HepG2 (cell line): Measurements from ENCODE around the gene FZD7. TPM values are rescaled to one million over a fixed set of nuclear protein-coding genes. Genes with fewer than 3 reads are reported as not detected.

ENCODE experiments used
- DDIT3 ChIP-seq: sonication (generic); formaldehyde crosslinking; IDR thresholded peaks from 2 replicates; pipeline ENCODE4 v1.4.0; 2020; ENCODE audit warnings: mild to moderate bottlenecking, missing genetic modification reagents
- FOXK1 ChIP-seq: sonication (generic); formaldehyde crosslinking; IDR thresholded peaks from 2 replicates; pipeline ENCODE4 v1.4.0; 2020; ENCODE audit warnings: low read depth, missing genetic modification reagents, borderline replicate concordance
- GTF2F1 ChIP-seq: fragments of 150-350 bp; IDR thresholded peaks from 2 replicates; pipeline ENCODE4 v1.6.1; 2014; ENCODE audit warnings: low read length
- HNRNPK ChIP-seq: fragments of 200-400 bp; formaldehyde crosslinking; IDR thresholded peaks from 2 replicates; pipeline ENCODE4 v1.6.1; 2018; ENCODE audit warnings: low read length, low read depth, moderate library complexity, mild to moderate bottlenecking; ENCODE audit not compliant: poor library complexity, severe bottlenecking
- MBNL3 ChIP-seq: fragments of 250-450 bp; sonication (Bioruptor Pico); conservative IDR thresholded peaks from 2 replicates; pipeline ENCODE4 v1.8.0; 2022; ENCODE audit warnings: mild to moderate bottlenecking, inconsistent platforms
- NBN ChIP-seq: fragments of 450-650 bp; conservative IDR thresholded peaks from 2 replicates; pipeline ENCODE4 v1.6.1; 2017
- NFKBIZ ChIP-seq: IDR thresholded peaks from 2 replicates; pipeline ENCODE4 v1.6.1; 2018; ENCODE audit warnings: missing genetic modification reagents, missing compliant biosample characterization
- PHF5A ChIP-seq: IDR thresholded peaks from one replicate; pipeline ENCODE4 v1.6.1; 2018; ENCODE audit warnings: low read depth, missing genetic modification reagents; ENCODE audit not compliant: unreplicated experiment
- PTBP1 ChIP-seq: fragments of 200-400 bp; formaldehyde crosslinking; IDR thresholded peaks from 2 replicates; pipeline ENCODE4 v1.6.1; 2018; ENCODE audit warnings: low read length, low read depth; ENCODE audit not compliant: poor library complexity, severe bottlenecking
- SIN3B ChIP-seq: fragments of 150-350 bp; IDR thresholded peaks from 2 replicates; pipeline ENCODE4 v1.6.1; 2014; ENCODE audit warnings: low read length
- SP5 ChIP-seq: IDR thresholded peaks from 2 replicates; pipeline ENCODE4 v1.6.1; 2016; ENCODE audit warnings: low read depth, borderline replicate concordance
- ZBTB10 ChIP-seq: sonication (generic); formaldehyde crosslinking; IDR thresholded peaks from 2 replicates; pipeline ENCODE4 v1.4.0; 2020; ENCODE audit warnings: missing genetic modification reagents, borderline replicate concordance
- ZBTB38 ChIP-seq: sonication (generic); formaldehyde crosslinking; IDR thresholded peaks from 2 replicates; pipeline ENCODE4 v1.5.1; 2020; ENCODE audit warnings: mild to moderate bottlenecking, missing genetic modification reagents
- ZFYVE20 ChIP-seq: sonication (generic); formaldehyde crosslinking; IDR thresholded peaks from 2 replicates; pipeline ENCODE4 v1.8.0; 2023; ENCODE audit warnings: low read depth, mild to moderate bottlenecking, moderate library complexity, missing genetic modification reagents, borderline replicate concordance
- ZNF253 ChIP-seq: sonication (generic); formaldehyde crosslinking; IDR thresholded peaks from 2 replicates; pipeline ENCODE4 v1.8.0; 2022; ENCODE audit warnings: mild to moderate bottlenecking, missing genetic modification reagents, borderline replicate concordance
- ZNF282 ChIP-seq: fragments of 450-650 bp; IDR thresholded peaks from 2 replicates; pipeline ENCODE4 v1.6.1; 2018; ENCODE audit not compliant: partially characterized antibody
- ZNF530 ChIP-seq: sonication (generic); formaldehyde crosslinking; IDR thresholded peaks from 2 replicates; pipeline ENCODE4 v1.5.0; 2020; ENCODE audit warnings: low read depth, mild to moderate bottlenecking, missing genetic modification reagents
- ZNF639 ChIP-seq: conservative IDR thresholded peaks from 2 replicates; pipeline ENCODE4 v1.6.1; 2018; ENCODE audit warnings: missing genetic modification reagents
- ZNF710 ChIP-seq: sonication (generic); formaldehyde crosslinking; IDR thresholded peaks from 2 replicates; pipeline ENCODE4 v1.5.0; 2020; ENCODE audit warnings: mild to moderate bottlenecking, missing genetic modification reagents, borderline replicate concordance
- ZNF724P ChIP-seq: sonication (generic); formaldehyde crosslinking; IDR thresholded peaks from 2 replicates; pipeline ENCODE4 v1.8.0; 2022; ENCODE audit warnings: missing genetic modification reagents, borderline replicate concordance
- ZSCAN5A ChIP-seq: sonication (generic); formaldehyde crosslinking; IDR thresholded peaks from 2 replicates; pipeline ENCODE4 v1.8.0; 2022; ENCODE audit warnings: mild to moderate bottlenecking, missing genetic modification reagents, borderline replicate concordance
- polyA plus RNA-seq, 8 experiments: library from polyadenylated mRNA; depleted of rRNA in 3 of 8; stranded (reverse) in 7 of 8; unstranded in 1 of 8; fragments of >200 nt; fragmentation: Illumina TruSeq in 4 of 8; extraction: Trizol in 4 of 8; gene quantifications; 2 replicates each; pipeline versions ENCODE4 v1.2.1 to v1.2.3, GENCODE V29; 2011 to 2016; ENCODE audit warnings: low read depth in 4 of 8, missing spikeins in 1 of 8, mixed read lengths in 1 of 8; ENCODE audit not compliant: insufficient read depth in 1 of 8
- total RNA-seq, 5 experiments: library from RNA; depleted of rRNA; stranded (reverse); fragments of >200 nt; fragmentation: Illumina TruSeq; extraction: Trizol; gene quantifications; 2 replicates each; pipeline ENCODE4 v1.2.3, GENCODE V29; 2016; ENCODE audit warnings: low read depth in 1 of 5

The FZD7 gene
- total and polyA plus RNA-seq, 2 of the 13 experiments (the other 11 are each of a cell fraction or from before 2014, with no cell fraction given): 0.13 to 0.38 TPM

- TF ChIP-seq ZNF639 (CRISPR knock-in tag) (no peak), ZNF253 (no peak), ZNF710 (no peak; the same call in 1 of the 2 replicates), ZFYVE20 (CRISPR knock-in tag) (no peak), NFKBIZ (CRISPR knock-in tag) (no peak), ZBTB10 (no peak), MBNL3 (CRISPR knock-in tag) (no peak), PHF5A (no peak), ZBTB38 (CRISPR knock-in tag) (no peak; the same call in 1 of the 2 replicates), ZNF530 (CRISPR knock-in tag) (no peak), GTF2F1 (no peak), PTBP1 (no peak), NBN (no peak), SIN3B (no peak), ZNF724P (CRISPR knock-in tag) (no peak), DDIT3 (CRISPR knock-in tag) (no peak), FOXK1 (CRISPR knock-in tag) (no peak), ZNF282 (no peak), ZSCAN5A (no peak), HNRNPK (peak; percentile 94), SP5 (peak; percentile 49)
Measured at GRCh38 chr2:202033317-202034248, at the start of gene FZD7 (continued).
